SU-DHL-6 (cell line): ENCODE measurements around the gene ALKBH6.

Experiments used
- EZH2phosphoT487 ChIP-seq: fragments of 200-600 bp; sonication (generic), shearing (Covaris generic); conservative IDR thresholded peaks from 2 replicates; pipeline ENCODE4 v1.6.1; 2018; ENCODE audit warnings: mild to moderate bottlenecking, antibody characterized with exemption, low read length, moderate library complexity, mixed read lengths
- TF ChIP-seq, protein P1 (sequence below): fragments of 200-600 bp; sonication (generic); IDR thresholded peaks from one replicate; pipeline ENCODE4 v1.5.1; 2017; ENCODE audit warnings: antibody characterized with exemption, mild to moderate bottlenecking, low read length, moderate library complexity; ENCODE audit not compliant: insufficient read depth, poor library complexity, severe bottlenecking

GRCh38 chr19:36027696-36028095 lies 13.7 kb upstream of the ALKBH6 start:
- TF ChIP-seq, protein P1, sequence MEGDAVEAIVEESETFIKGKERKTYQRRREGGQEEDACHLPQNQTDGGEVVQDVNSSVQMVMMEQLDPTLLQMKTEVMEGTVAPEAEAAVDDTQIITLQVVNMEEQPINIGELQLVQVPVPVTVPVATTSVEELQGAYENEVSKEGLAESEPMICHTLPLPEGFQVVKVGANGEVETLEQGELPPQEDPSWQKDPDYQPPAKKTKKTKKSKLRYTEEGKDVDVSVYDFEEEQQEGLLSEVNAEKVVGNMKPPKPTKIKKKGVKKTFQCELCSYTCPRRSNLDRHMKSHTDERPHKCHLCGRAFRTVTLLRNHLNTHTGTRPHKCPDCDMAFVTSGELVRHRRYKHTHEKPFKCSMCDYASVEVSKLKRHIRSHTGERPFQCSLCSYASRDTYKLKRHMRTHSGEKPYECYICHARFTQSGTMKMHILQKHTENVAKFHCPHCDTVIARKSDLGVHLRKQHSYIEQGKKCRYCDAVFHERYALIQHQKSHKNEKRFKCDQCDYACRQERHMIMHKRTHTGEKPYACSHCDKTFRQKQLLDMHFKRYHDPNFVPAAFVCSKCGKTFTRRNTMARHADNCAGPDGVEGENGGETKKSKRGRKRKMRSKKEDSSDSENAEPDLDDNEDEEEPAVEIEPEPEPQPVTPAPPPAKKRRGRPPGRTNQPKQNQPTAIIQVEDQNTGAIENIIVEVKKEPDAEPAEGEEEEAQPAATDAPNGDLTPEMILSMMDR, result no peak
- no peak for TF ChIP-seq EZH2phosphoT487
